Smooth muscle cell (in vitro differentiated cells): ENCODE measurements around the gene TLE6. TPM values are rescaled to one million over a fixed set of nuclear protein-coding genes. Genes with fewer than 3 reads are reported as not detected.
"Not testable (repeated sequence)": the region's sequence is repeated elsewhere in the genome, so short reads cannot be mapped to it uniquely, and the experiment has no call there.

ENCODE experiments used
- DNase-seq: peaks from one replicate; lab custom pipeline; 2025; ENCODE audit not compliant: unreplicated experiment; lab: John Stamatoyannopoulos, UW
- H2AFZ ChIP-seq: fragments of 200-600 bp; sonication (generic); 2 replicates; pipeline ENCODE4 v1.6.0; 2016; ENCODE audit warnings: antibody characterized with exemption, low read depth, mild to moderate bottlenecking
- H3F3A ChIP-seq: fragments of 200-600 bp; sonication (generic); 2 replicates; pipeline ENCODE4 v1.6.0; 2017; ENCODE audit warnings: antibody characterized with exemption, low read depth
- H3K27ac ChIP-seq: fragments of 200-600 bp; sonication (generic); 2 replicates; pipeline ENCODE4 v1.5.1; 2016; ENCODE audit warnings: low read depth, mild to moderate bottlenecking
- H3K27me3 ChIP-seq: fragments of 200-600 bp; sonication (generic); 2 replicates; pipeline ENCODE4 v1.6.1; 2016; ENCODE audit warnings: low read depth, mild to moderate bottlenecking
- H3K36me3 ChIP-seq: fragments of 200-600 bp; sonication (generic); 2 replicates; pipeline ENCODE4 v1.5.1; 2016; ENCODE audit warnings: low read depth
- H3K4me1 ChIP-seq: fragments of 200-600 bp; sonication (generic); 2 replicates; pipeline ENCODE4 v1.5.1; 2016; ENCODE audit warnings: low read depth
- H3K4me2 ChIP-seq: fragments of 200-600 bp; sonication (generic); 2 replicates; pipeline ENCODE4 v1.6.0; 2016; ENCODE audit warnings: mild to moderate bottlenecking
- H3K4me3 ChIP-seq: fragments of 200-600 bp; sonication (generic); 2 replicates; pipeline ENCODE4 v1.5.1; 2016; ENCODE audit warnings: mild to moderate bottlenecking
- H3K79me2 ChIP-seq: fragments of 200-600 bp; sonication (generic); 2 replicates; pipeline ENCODE4 v1.6.0; 2016; ENCODE audit warnings: low read depth, mild to moderate bottlenecking
- H3K9ac ChIP-seq: fragments of 200-600 bp; sonication (generic); 2 replicates; pipeline ENCODE4 v1.6.0; 2016; ENCODE audit warnings: low read depth
- H3K9me3 ChIP-seq: fragments of 200-600 bp; sonication (generic); replicated peaks from 2 replicates; pipeline ENCODE4 v1.5.1; 2016; ENCODE audit warnings: low read depth
- H4K20me1 ChIP-seq: fragments of 200-600 bp; sonication (generic); 2 replicates; pipeline ENCODE4 v1.6.0; 2016; ENCODE audit warnings: low read depth
- WGBS: methylation state at CpG from one replicate; pipeline ENCODE4 v1.1.7; 2016; ENCODE audit warnings: low lambda C conversion rate; 5-methylcytosine and 5-hydroxymethylcytosine counted together
- polyA plus RNA-seq: library from polyadenylated mRNA; unstranded; fragments of >200 nt; fragmentation: Nextera tagmentation; extraction: Ambion mirVana; gene quantifications from 2 replicates; pipeline ENCODE4 v1.2.1, GENCODE V29; 2016
- total RNA-seq: library from RNA; depleted of rRNA; stranded (reverse); fragments of >200 nt; gene quantifications from 2 replicates; pipeline ENCODE4 v1.2.3, GENCODE V29; 2014
- TF ChIP-seq, protein P1 (sequence below): fragments of 200-600 bp; sonication (generic); IDR thresholded peaks from 2 replicates; pipeline ENCODE4 v1.5.1; 2017; ENCODE audit warnings: borderline replicate concordance, mild to moderate bottlenecking, antibody characterized with exemption; ENCODE audit not compliant: insufficient read depth, poor library complexity, severe bottlenecking

Gene TLE6
- total and polyA plus RNA-seq, 2 experiments from 2014 or later: 0.27 to 3.2 TPM

DNA sequence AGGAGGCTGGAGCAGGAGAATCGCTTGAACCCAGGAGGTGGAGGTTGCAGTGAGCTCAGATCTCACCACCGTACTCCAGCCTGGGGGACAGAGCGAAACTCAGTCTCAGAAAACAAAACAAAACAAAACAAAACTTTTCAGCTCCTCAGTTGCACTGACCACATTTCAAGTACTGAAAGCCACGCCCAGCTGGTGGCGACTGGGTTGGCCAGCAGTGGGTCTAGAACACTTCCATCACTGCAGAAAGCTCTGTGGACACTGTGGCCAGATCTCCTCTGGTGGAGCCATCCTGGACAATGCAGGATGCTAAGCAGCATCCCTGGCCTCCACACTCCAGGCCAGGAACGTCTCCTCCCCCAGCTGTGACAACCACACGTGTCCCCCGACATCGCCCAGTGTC, 30.6 kb downstream of the TLE6 start:
- H3K27me3 ChIP-seq: no peaks in the 10 kb centered on the region
- H3K4me1 ChIP-seq: no peaks in the 10 kb centered on the region
- H3K4me3 ChIP-seq: no peak overlapping the region
- no peak overlapping the region for H2AFZ ChIP-seq
- 88% methylated on average over 9 of the region's 9 CpGs for WGBS
- no peaks in the 10 kb centered on the region for H3K9me3 ChIP-seq
- H3K36me3 ChIP-seq: no peaks in the 10 kb centered on the region
- H3F3A ChIP-seq: no peaks in the 10 kb centered on the region
- H3K4me2 ChIP-seq: no peak overlapping the region
- H4K20me1 ChIP-seq: no peaks in the 10 kb centered on the region
- H3K79me2 ChIP-seq: no peaks in the 10 kb centered on the region
- TF ChIP-seq, protein P1, sequence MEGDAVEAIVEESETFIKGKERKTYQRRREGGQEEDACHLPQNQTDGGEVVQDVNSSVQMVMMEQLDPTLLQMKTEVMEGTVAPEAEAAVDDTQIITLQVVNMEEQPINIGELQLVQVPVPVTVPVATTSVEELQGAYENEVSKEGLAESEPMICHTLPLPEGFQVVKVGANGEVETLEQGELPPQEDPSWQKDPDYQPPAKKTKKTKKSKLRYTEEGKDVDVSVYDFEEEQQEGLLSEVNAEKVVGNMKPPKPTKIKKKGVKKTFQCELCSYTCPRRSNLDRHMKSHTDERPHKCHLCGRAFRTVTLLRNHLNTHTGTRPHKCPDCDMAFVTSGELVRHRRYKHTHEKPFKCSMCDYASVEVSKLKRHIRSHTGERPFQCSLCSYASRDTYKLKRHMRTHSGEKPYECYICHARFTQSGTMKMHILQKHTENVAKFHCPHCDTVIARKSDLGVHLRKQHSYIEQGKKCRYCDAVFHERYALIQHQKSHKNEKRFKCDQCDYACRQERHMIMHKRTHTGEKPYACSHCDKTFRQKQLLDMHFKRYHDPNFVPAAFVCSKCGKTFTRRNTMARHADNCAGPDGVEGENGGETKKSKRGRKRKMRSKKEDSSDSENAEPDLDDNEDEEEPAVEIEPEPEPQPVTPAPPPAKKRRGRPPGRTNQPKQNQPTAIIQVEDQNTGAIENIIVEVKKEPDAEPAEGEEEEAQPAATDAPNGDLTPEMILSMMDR: no peak
- DNase-seq: no peak
- no peak overlapping the region for H3K27ac ChIP-seq
- H3K9ac ChIP-seq: no peak overlapping the region

DNA sequence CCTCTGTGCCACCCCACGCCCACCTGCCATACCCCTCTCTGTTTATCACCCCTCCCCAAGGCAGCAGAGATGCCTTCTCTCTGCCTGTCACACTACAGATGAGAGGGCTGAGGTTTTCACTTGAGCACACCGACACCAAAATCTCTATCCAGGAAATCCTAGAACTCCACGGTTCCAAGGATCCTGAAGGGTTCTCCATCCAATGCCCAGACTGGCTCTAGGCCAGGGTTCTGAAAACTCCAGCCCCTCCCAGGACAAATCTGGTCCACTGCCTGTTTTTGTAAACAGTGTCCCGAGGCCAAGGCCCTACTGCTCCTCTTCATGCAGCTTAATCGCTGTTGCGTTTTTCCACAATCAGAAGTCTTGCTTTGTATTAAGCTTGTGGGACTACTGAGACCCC, 31.6 kb downstream of the TLE6 start:
- H3F3A ChIP-seq: no peaks in the 10 kb centered on the region
- H3K27ac ChIP-seq: no peak overlapping the region
- no peak overlapping the region for H3K4me2 ChIP-seq
- no peak for DNase-seq
- no peaks in the 10 kb centered on the region for H4K20me1 ChIP-seq
- no peak overlapping the region for H3K9ac ChIP-seq
- WGBS: 95% methylated on average over 6 of the region's 6 CpGs
- TF ChIP-seq, protein P1: no peak
- H2AFZ ChIP-seq: no peak overlapping the region
- H3K36me3 ChIP-seq: no peaks in the 10 kb centered on the region
- no peaks in the 10 kb centered on the region for H3K9me3 ChIP-seq
- no peak overlapping the region for H3K4me3 ChIP-seq
- no peaks in the 10 kb centered on the region for H3K4me1 ChIP-seq
- no peaks in the 10 kb centered on the region for H3K27me3 ChIP-seq
- no peaks in the 10 kb centered on the region for H3K79me2 ChIP-seq

DNA sequence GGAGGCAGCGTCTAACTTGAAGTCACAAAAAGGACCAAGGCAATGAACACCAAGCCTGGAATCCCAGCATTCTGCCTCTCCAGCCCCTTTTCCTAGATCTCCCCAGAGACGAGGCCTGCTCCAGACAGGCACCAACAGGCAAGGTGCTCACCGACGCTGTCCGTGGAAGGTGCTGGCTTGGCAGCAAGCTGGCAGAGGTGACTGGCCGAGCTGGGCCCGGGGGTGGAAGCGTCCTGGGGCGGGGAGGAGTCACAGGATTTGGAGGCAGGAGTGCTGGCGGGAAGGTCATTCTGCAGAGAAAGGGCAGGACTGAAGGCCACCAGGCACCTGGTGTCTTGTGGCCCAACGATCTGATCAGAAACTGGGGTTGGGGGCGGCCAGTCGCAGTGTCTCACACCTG, 33.5 kb downstream of the TLE6 start:
- no peak overlapping the region for H3K4me2 ChIP-seq
- no peak for DNase-seq
- H3K9ac ChIP-seq: no peak overlapping the region
- no peaks in the 10 kb centered on the region for H4K20me1 ChIP-seq
- TF ChIP-seq, protein P1: no peak
- H3K79me2 ChIP-seq: no peaks in the 10 kb centered on the region
- no peaks in the 10 kb centered on the region for H3K27me3 ChIP-seq
- no peaks in the 10 kb centered on the region for H3K9me3 ChIP-seq
- no peak overlapping the region for H3K27ac ChIP-seq
- no peaks in the 10 kb centered on the region for H3F3A ChIP-seq
- WGBS: 93% methylated on average over 13 of the region's 13 CpGs
- no peaks in the 10 kb centered on the region for H3K4me1 ChIP-seq
- H3K4me3 ChIP-seq: no peak overlapping the region
- no peak overlapping the region for H2AFZ ChIP-seq
- no peaks in the 10 kb centered on the region for H3K36me3 ChIP-seq

DNA sequence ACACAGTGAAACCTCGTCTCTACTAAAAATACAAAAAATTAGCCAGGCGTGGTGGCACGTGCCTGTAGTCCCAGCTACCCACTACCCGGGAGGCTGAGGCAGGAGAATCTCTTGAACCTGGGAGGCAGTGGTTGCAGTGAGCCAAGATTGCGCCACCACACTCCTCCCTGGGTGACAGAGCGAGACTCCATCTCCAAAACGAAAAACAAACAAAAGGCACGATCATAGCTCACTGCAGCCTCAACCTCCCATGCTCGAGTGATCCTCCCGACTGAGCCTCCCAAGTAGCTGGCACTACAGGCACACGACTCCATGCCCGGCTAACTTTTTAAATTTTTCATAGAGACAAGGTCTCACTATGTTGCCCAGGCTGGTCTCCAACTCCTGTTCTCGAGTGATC, 34.7 kb downstream of the TLE6 start:
- not testable (repeated sequence) for H3K27me3 ChIP-seq, H3K4me1 ChIP-seq, H3K36me3 ChIP-seq, DNase-seq, H3K9me3 ChIP-seq, H3K27ac ChIP-seq, H3K79me2 ChIP-seq, H3K4me3 ChIP-seq, H3K9ac ChIP-seq, H2AFZ ChIP-seq, H4K20me1 ChIP-seq, H3F3A ChIP-seq, H3K4me2 ChIP-seq
- 85% methylated on average over 13 of the region's 13 CpGs for WGBS
